Keratinocyte (primary cell): ENCODE data around the gene LAMA4. TPM values are rescaled to one million over a fixed set of nuclear protein-coding genes. Genes with fewer than 3 reads are reported as not detected.

Experiments used
- DNase-seq: peaks from one replicate; pipeline ENCODE4 v3.0.0-alpha.2; 2011; ENCODE audit warnings: low read depth, missing footprints, low spot score
- FAIRE-seq: peaks from 2 replicates; lab custom pipeline; 2011; peaks lifted over from hg19 to GRCh38; lab: Jason Lieb, UNC
- H2AFZ ChIP-seq: 2 replicates; pipeline ENCODE4 v1.6.0; 2012; ENCODE audit warnings: low read length, control low read depth, inconsistent platforms; ENCODE audit not compliant: control insufficient read depth
- H3K27ac ChIP-seq: 2 replicates; pipeline ENCODE4 v1.5.1; 2011; ENCODE audit warnings: low read length; ENCODE audit not compliant: control insufficient read depth, insufficient read depth
- H3K27me3 ChIP-seq: 3 replicates; pipeline ENCODE4 v1.6.0; 2011; ENCODE audit warnings: low read length; ENCODE audit not compliant: control insufficient read depth, insufficient read depth; ENCODE audit errors: extremely low read depth
- H3K36me3 ChIP-seq, 2 experiments: 2 replicates in 1 of 2; 3 replicates in 1 of 2; pipeline ENCODE4 v1.5.1; 2011; ENCODE audit warnings: low read length in 2 of 2, mild to moderate bottlenecking in 1 of 2; ENCODE audit not compliant: control insufficient read depth in 2 of 2, insufficient read depth in 2 of 2; ENCODE audit errors: extremely low read depth in 1 of 2
- H3K4me1 ChIP-seq: 3 replicates; pipeline ENCODE4 v1.5.1; 2011; ENCODE audit warnings: low read length; ENCODE audit not compliant: control insufficient read depth, insufficient read depth; ENCODE audit errors: extremely low read depth
- H3K4me2 ChIP-seq: 3 replicates; pipeline ENCODE4 v1.6.0; 2011; ENCODE audit warnings: low read depth, low read length; ENCODE audit not compliant: control insufficient read depth, insufficient read depth; ENCODE audit errors: extremely low read depth
- H3K4me3 ChIP-seq, 3 experiments: fragments of 200-600 bp in 1 of 3; sonication (generic) in 1 of 3; 2 replicates in 2 of 3; 3 replicates in 1 of 3; pipeline ENCODE4 v1.5.1; 2011 to 2016; ENCODE audit warnings: low read length in 3 of 3, mild to moderate bottlenecking in 3 of 3, control low read depth in 2 of 3, inconsistent platforms in 1 of 3, low read depth in 1 of 3, mixed read lengths in 1 of 3, mixed run types in 1 of 3, moderate library complexity in 1 of 3; ENCODE audit not compliant: control insufficient read depth in 2 of 3, insufficient read depth in 2 of 3; ENCODE audit errors: extremely low read depth in 1 of 3
- H3K79me2 ChIP-seq: 2 replicates; pipeline ENCODE4 v1.6.0; 2012; ENCODE audit warnings: low read length; ENCODE audit not compliant: control insufficient read depth, insufficient read depth
- H3K9ac ChIP-seq: 3 replicates; pipeline ENCODE4 v1.6.0; 2011; ENCODE audit warnings: low read length; ENCODE audit not compliant: control insufficient read depth, insufficient read depth; ENCODE audit errors: extremely low read depth
- H3K9me1 ChIP-seq: 3 replicates; pipeline ENCODE4 v1.6.0; 2011; ENCODE audit warnings: low read length; ENCODE audit not compliant: control insufficient read depth, insufficient read depth; ENCODE audit errors: extremely low read depth
- H3K9me3 ChIP-seq: 2 replicates; pipeline ENCODE4 v1.5.1; 2012; ENCODE audit warnings: low read depth, low read length; ENCODE audit not compliant: control insufficient read depth
- H4K20me1 ChIP-seq: 3 replicates; pipeline ENCODE4 v1.6.0; 2011; ENCODE audit warnings: low read length; ENCODE audit not compliant: control insufficient read depth, insufficient read depth; ENCODE audit errors: extremely low read depth
- EZH2 ChIP-seq: IDR thresholded peaks from one replicate; pipeline ENCODE4 v1.6.1; 2012; ENCODE audit warnings: inconsistent platforms, mild to moderate bottlenecking, low read length, moderate library complexity
- dilution Hi-C: fragments of 300-500 bp; cut with MboI; formaldehyde crosslinking; loops from one replicate; pipeline ENCODE4 v1.7.0; 2020; ENCODE audit warnings: low sequenced_read_pairs; ENCODE audit not compliant: extremely low pct_ligation_motif_present
- polyA plus RNA-seq, 5 experiments: library from polyadenylated mRNA; depleted of rRNA in 3 of 5; stranded (reverse) in 3 of 5; stranded (forward) in 1 of 5; unstranded in 1 of 5; fragments of >200 nt; gene quantifications; 1 replicate in 1 of 5; 2 replicates in 3 of 5; 3 replicates in 1 of 5; pipeline versions ENCODE4 v1.2.1 to v1.2.3, GENCODE V29; 2011 to 2012; ENCODE audit warnings: missing spikeins in 2 of 5, low read depth in 1 of 5, low replicate concordance in 1 of 5
- TF ChIP-seq, protein P1 (sequence below), 3 experiments: IDR thresholded peaks in 1 of 3; conservative IDR thresholded peaks in 1 of 3; optimal IDR thresholded peaks in 1 of 3; 2 replicates in 2 of 3; 3 replicates in 1 of 3; pipeline versions ENCODE3 to v1.5.1; 2011; ENCODE audit warnings: low read length in 3 of 3, mild to moderate bottlenecking in 3 of 3, moderate library complexity in 2 of 3, control low read depth in 1 of 3, inconsistent platforms in 1 of 3; ENCODE audit not compliant: insufficient read depth in 2 of 3; ENCODE audit errors: extremely low read depth in 1 of 3

The LAMA4 gene
- polyA plus RNA-seq, 1 donor (not counting 4 experiments of a cell fraction or from before 2014, with no cell fraction given), result 0.12 TPM

DNA sequence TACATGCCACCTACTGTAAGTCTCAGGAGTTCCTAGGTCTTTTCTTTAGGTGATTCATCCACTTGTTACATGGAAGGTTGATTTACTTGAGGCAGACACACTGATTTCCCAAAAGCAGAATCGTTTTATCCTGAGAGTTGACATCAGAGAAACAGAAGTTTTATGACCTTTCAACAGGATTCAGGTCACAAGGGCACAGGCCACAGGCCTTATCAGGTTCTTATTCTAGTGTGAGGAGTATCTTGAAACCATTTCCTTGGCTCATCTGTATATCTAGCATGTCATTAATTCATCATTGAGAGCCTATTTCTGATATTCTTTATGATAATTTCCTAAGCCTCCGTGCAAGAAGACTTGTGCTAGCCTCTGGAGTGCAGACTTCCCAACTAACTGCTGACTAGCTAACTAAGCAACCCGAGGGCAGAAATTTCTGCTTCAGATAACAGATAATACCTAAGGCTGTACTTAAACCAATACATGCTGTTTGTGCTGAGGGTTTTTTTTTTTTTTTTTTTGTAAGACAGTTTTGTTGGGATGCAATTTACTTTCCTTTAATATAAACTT lies 47.9 kb upstream of the LAMA4 start:
- dilution Hi-C loops, result no loop called here
- Histone ChIP-seq H3K4me2 (no peak overlapping the region), H4K20me1 (no peaks in the 10 kb centered on the region), H3K9ac (no peak overlapping the region), H3K4me3 (no peak overlapping the region), H3K4me1 (peaks cover 3% of the 10 kb centered on the region), H3K9me3 (no peaks in the 10 kb centered on the region), H3K27ac (no peak overlapping the region), H3K27me3 (peaks cover 2% of the 10 kb centered on the region), H3K36me3 (no peaks in the 10 kb centered on the region), H3K79me2 (no peaks in the 10 kb centered on the region), H2AFZ (no peak overlapping the region), H3K9me1 (no peaks in the 10 kb centered on the region)
- FAIRE-seq, result no peak
- DNase-seq, result no peak
- TF ChIP-seq, protein P1, sequence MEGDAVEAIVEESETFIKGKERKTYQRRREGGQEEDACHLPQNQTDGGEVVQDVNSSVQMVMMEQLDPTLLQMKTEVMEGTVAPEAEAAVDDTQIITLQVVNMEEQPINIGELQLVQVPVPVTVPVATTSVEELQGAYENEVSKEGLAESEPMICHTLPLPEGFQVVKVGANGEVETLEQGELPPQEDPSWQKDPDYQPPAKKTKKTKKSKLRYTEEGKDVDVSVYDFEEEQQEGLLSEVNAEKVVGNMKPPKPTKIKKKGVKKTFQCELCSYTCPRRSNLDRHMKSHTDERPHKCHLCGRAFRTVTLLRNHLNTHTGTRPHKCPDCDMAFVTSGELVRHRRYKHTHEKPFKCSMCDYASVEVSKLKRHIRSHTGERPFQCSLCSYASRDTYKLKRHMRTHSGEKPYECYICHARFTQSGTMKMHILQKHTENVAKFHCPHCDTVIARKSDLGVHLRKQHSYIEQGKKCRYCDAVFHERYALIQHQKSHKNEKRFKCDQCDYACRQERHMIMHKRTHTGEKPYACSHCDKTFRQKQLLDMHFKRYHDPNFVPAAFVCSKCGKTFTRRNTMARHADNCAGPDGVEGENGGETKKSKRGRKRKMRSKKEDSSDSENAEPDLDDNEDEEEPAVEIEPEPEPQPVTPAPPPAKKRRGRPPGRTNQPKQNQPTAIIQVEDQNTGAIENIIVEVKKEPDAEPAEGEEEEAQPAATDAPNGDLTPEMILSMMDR (optimal IDR thresholded peaks at IDR 0.05 in 1 of 3, IDR thresholded peaks at IDR 0.05 in 1 of 3, conservative IDR thresholded peaks at IDR 0.05 in 1 of 3; ENCODE audit: extremely low read depth in 1 of 3, insufficient read depth in 2 of 3, low read length in 3 of 3), result no peak
- TF ChIP-seq EZH2, result no peak

DNA sequence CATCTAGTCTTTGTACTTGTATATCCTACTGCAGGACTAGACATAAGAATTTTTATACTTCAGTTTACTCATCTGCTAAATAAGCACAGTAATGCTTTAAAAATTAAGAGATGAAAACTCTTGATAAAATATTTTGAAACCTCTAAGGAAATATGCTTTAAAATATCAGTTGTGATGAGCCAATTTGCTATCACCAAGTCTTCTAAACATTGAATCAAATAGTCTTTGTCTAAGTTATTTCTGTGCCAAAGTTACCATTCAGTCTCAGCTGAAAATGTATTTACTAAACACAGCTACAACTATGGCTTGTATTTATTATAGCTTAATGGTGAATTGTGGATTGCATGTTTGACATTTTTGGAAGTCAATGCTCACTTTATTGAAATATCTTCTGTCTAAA lies 46.5 kb upstream of the LAMA4 start:
- H3K4me2 ChIP-seq, result no peak overlapping the region
- no peak overlapping the region for H3K4me3 ChIP-seq
- H3K9ac ChIP-seq, result no peak overlapping the region
- no peaks in the 10 kb centered on the region for H4K20me1 ChIP-seq
- no peaks in the 10 kb centered on the region for H3K9me1 ChIP-seq
- H3K36me3 ChIP-seq, result no peaks in the 10 kb centered on the region
- FAIRE-seq, result no peak
- no peaks in the 10 kb centered on the region for H3K9me3 ChIP-seq
- dilution Hi-C loops, result no loop called here
- TF ChIP-seq, protein P1 (optimal IDR thresholded peaks at IDR 0.05 in 1 of 3, IDR thresholded peaks at IDR 0.05 in 1 of 3, conservative IDR thresholded peaks at IDR 0.05 in 1 of 3; ENCODE audit: extremely low read depth in 1 of 3, insufficient read depth in 2 of 3, low read length in 3 of 3), result no peak
- no peak for TF ChIP-seq EZH2
- no peaks in the 10 kb centered on the region for H3K79me2 ChIP-seq
- H3K4me1 ChIP-seq, result peaks cover 3% of the 10 kb centered on the region
- H3K27me3 ChIP-seq, result no peaks in the 10 kb centered on the region
- no peak for DNase-seq
- H3K27ac ChIP-seq, result no peak overlapping the region
- no peak overlapping the region for H2AFZ ChIP-seq
